Urinary bladder (tissue), 4 donors: Measurements from ENCODE around the gene FAN1. TPM values are rescaled to one million over a fixed set of nuclear protein-coding genes. Genes with fewer than 3 reads are reported as not detected.

Experiments
- DNase-seq: peaks from one replicate; pipeline ENCODE4 v3.0.0-alpha.2; 2015; ENCODE audit errors: extremely low spot score
- H3K27ac ChIP-seq: one replicate; pipeline ENCODE4 v1.5.1; 2013; ENCODE audit warnings: low read depth, mild to moderate bottlenecking, moderate library complexity
- H3K36me3 ChIP-seq: one replicate; pipeline ENCODE4 v1.6.1; 2013; ENCODE audit warnings: mild to moderate bottlenecking, moderate library complexity; ENCODE audit not compliant: insufficient read depth
- H3K4me1 ChIP-seq: one replicate; pipeline ENCODE4 v1.6.1; 2013; ENCODE audit warnings: mild to moderate bottlenecking, moderate library complexity; ENCODE audit not compliant: insufficient read depth
- H3K4me3 ChIP-seq: one replicate; pipeline ENCODE4 v1.5.1; 2013; ENCODE audit warnings: low read depth, low read length
- WGBS: extraction: QIAGEN DNeasy Blood & Tissue Kit; methylation state at CpG from one replicate; pipeline ENCODE4 v1.1.7; 2013; 5-methylcytosine and 5-hydroxymethylcytosine counted together
- polyA plus RNA-seq: library from polyadenylated mRNA; stranded (reverse); fragments of 200-250 nt; gene quantifications from one replicate; pipeline ENCODE4 v1.2.3, GENCODE V29; 2013
- total RNA-seq: library from RNA; depleted of rRNA; stranded (reverse); fragments of >200 nt; gene quantifications from one replicate; pipeline ENCODE4 v1.2.3, GENCODE V29; 2014
- donor health status: healthy with polysubstance abuse.
- donor health status: healthy.

Gene FAN1
- total and polyA plus RNA-seq, 2 donors = 14.9 to 34.3 TPM

DNA sequence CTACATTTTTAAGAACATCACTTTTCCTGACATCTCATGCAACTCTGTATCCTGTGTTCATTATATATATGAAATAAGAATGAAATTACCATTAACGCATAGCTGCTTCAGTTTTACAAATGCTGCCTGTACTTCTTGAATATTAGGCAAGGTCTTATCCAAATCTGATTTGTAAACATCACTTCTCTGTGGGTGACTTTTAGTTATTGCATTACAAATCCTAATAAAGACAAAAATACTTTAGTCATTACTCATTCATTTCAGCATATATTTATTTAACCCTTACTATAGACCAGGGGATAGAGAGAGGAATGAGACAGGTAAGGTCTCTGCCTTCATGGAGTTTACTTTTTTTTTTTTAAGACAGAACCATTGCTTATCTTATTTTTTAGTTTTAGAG, 51.0 kb downstream of the FAN1 start:
- no peak for DNase-seq
- no peaks in the 10 kb centered on the region for H3K4me1 ChIP-seq
- 81% methylated on average over 1 of the region's 1 CpG for WGBS
- no peak overlapping the region for H3K27ac ChIP-seq
- peaks cover 13% of the 10 kb centered on the region for H3K36me3 ChIP-seq
- H3K4me3 ChIP-seq = no peak overlapping the region

DNA sequence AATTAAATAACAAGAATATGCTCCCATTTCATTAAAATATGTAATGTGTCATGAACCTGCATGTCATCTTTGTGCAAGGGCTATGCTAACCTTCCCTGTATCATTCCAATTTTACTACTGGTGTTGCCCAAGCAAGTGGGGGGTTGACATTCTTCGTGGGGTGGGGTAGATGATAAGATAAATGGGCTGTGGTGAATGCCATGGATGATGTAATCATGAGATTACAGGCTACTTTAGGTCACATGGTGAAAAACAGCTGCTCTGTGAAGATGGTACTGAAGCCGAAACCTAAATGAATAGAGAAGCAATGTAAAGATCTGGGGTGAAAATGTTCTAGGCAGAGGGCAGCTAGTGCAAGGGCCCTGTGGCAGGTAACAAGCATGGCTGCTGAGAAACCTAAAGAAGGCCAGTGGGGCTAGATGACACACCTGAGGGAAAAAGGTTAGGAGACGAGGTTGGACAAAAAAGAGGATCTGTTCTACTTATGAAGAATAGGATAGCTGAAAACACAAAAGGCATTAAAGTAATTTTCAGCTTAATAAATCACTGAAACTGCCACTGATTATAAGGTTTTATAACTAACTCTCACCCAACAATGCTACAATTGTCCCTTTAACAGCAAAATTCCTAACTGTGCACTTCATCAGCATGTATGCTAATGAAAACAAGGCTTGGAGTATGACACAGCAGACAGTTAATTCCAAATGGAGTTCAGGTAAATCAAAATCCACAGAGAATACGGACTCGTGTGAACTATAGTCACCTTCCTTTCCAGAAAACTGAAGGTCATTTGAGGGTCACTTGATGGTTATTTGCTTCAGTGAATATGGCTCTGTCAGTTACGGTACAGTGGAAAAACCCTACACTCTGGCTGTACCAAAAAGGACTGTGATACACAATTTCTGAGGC, 52.8 kb downstream of the FAN1 start:
- H3K36me3 ChIP-seq = peaks cover 7% of the 10 kb centered on the region
- 86% methylated on average over 6 of the region's 6 CpGs for WGBS
- H3K4me3 ChIP-seq = no peak overlapping the region
- H3K27ac ChIP-seq = no peak overlapping the region
- no peak for DNase-seq
- no peaks in the 10 kb centered on the region for H3K4me1 ChIP-seq

DNA sequence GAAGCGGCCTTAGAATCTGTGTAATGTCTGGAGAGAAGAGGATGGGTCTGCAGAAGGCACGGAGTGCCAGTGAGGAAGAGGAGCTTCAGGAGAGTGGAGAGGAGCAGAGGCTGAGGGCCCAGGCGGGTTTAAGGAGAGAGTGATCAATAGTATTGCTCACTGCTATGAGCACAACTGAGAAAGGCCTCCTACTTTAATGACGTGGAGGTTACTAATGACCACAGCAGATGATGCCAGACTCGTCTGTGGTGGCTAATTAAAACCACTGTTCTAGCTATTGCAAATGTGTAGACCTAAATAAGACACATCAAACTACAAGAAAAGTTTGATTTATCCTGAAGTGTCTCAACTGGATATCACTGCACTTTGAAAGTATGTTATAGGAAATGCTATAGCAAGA, 54.5 kb downstream of the FAN1 start:
- no peak for DNase-seq
- H3K4me3 ChIP-seq = no peak overlapping the region
- H3K4me1 ChIP-seq = no peaks in the 10 kb centered on the region
- no peak overlapping the region for H3K27ac ChIP-seq
- WGBS = 92% methylated on average over 5 of the region's 5 CpGs
- peaks cover 2% of the 10 kb centered on the region for H3K36me3 ChIP-seq

DNA sequence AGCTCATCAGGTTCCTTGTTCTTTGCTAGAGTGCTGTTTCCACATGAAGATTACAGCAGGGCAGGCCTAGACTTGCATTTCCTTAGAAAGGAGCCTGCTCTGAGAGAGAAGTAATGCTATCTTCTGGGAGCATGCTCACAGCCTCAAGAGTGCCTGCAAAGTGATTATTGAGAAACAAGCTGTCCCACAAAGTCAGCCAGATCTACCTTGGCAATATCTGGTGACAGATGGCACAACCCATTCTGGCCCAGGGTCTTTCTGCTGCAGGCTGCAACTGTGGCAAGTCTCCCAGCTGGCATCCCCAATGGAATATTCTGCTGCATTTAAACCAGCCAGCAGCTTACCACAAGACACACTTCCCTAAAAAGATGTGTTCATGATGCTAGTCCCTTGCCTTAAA, 58.4 kb downstream of the FAN1 start:
- no peak for DNase-seq
- H3K4me1 ChIP-seq = no peaks in the 10 kb centered on the region
- peaks cover 4% of the 10 kb centered on the region for H3K36me3 ChIP-seq
- H3K4me3 ChIP-seq = no peak overlapping the region
- no peak overlapping the region for H3K27ac ChIP-seq

GRCh38 chr15:30962659-30963058, 58.9 kb downstream of the FAN1 start:
- no peak for DNase-seq
- H3K27ac ChIP-seq = no peak overlapping the region
- H3K4me1 ChIP-seq = no peaks in the 10 kb centered on the region
- H3K36me3 ChIP-seq = peaks cover 4% of the 10 kb centered on the region
- WGBS = 94% methylated on average over 3 of the region's 3 CpGs
- no peak overlapping the region for H3K4me3 ChIP-seq

DNA sequence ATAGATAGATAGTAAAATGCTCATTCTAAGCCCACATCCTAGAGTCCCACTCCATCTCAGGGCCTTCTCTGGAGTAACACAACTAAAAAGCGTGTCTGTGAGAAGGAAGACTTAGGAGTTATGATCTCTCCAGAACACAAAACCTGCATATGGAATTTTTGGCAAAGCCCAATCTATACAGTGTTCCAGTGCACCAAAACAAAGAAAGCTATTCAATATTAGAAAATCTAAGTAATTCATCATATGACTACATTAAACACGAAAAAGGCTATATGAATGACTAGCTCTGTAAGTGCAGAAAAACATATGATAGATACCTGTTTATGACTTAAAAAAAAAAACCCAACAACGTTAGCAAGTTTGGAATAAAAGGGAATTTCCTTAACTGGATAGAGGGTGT, 60.0 kb downstream of the FAN1 start:
- H3K27ac ChIP-seq = no peak overlapping the region
- no peak overlapping the region for H3K4me3 ChIP-seq
- WGBS = 84% methylated on average over 3 of the region's 3 CpGs
- H3K36me3 ChIP-seq = peaks cover 3% of the 10 kb centered on the region
- no peaks in the 10 kb centered on the region for H3K4me1 ChIP-seq
- no peak for DNase-seq

DNA sequence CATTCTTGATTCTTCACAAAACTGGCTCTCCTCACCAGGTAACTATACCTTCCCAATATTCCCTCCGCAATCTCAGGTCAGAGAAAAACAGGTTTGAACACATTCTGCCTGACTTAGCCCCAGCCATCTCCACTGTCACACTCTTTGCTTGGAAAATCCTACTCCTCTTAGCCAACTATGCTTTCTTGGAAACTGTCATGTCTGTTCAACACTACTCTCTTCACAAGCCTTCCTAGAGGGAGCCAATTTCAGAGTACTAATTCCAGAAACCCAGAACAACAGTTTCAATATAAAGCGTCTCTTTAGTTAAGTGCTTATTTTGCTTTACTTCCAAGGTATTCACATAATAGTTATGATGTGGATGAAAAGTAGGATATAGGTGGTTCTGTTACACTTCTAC, 66.0 kb downstream of the FAN1 start:
- over 99% methylated on average over 2 of the region's 2 CpGs for WGBS
- Histone ChIP-seq H3K36me3 (peaks cover 2% of the 10 kb centered on the region), H3K27ac (no peak overlapping the region), H3K4me3 (no peak overlapping the region), H3K4me1 (no peaks in the 10 kb centered on the region)
- no peak for DNase-seq

- H3K27ac ChIP-seq = no peak overlapping the region
- no peak overlapping the region for H3K4me3 ChIP-seq
- WGBS = 92% methylated on average over 4 of the region's 4 CpGs
- H3K36me3 ChIP-seq = no peaks in the 10 kb centered on the region
- DNase-seq = no peak
- no peaks in the 10 kb centered on the region for H3K4me1 ChIP-seq
These were observed 69.7 kb downstream of the FAN1 start for GRCh38 chr15:30973379-30973778.

DNA sequence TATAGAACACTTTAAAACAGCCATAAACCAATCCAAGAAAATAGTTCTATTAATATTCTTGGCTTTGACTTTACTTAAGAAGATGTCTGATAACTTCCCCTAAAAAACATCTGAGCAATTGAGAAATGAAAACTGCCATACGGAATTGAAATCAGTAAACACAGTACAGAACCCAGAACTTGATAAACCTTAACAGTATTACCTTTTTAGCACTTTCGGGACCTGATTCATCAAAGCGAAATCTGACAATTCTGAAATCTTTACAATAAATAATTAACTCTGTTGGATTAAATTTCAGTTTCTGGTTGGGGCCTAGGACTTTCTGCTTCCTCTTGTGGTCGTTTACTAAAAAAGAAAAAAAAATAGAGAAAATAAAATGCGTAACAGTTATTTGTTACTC, 70.4 kb downstream of the FAN1 start:
- no peak overlapping the region for H3K27ac ChIP-seq
- no peak for DNase-seq
- H3K36me3 ChIP-seq = no peaks in the 10 kb centered on the region
- H3K4me3 ChIP-seq = no peak overlapping the region
- H3K4me1 ChIP-seq = no peaks in the 10 kb centered on the region
- 86% methylated on average over 5 of the region's 5 CpGs for WGBS

DNA sequence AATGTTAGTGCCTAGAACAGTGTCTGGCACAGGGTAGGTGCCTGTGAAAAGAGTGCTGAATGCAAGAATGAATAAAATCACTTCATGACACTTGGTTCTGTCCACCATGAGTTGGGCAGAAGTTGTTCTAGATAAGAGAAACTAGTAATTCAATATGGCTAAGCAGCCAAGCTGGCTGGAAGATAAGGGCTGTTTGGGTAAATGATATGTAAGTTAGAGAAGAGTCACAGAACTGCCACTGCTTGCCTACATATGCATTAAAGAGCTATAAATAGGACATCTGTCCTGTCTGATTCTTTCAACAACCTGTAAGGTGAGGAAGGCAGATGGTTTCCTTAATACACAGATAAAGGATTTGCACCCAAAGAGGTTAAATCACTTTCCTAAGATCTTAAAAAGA, 74.6 kb downstream of the FAN1 start:
- Histone ChIP-seq H3K4me1 (no peaks in the 10 kb centered on the region), H3K4me3 (no peak overlapping the region), H3K36me3 (no peaks in the 10 kb centered on the region), H3K27ac (no peak overlapping the region)
- DNase-seq = no peak

GRCh38 chr15:30979457-30979856, 75.7 kb downstream of the FAN1 start:
- Histone ChIP-seq H3K27ac (no peak overlapping the region), H3K4me3 (no peak overlapping the region), H3K4me1 (peaks cover 3% of the 10 kb centered on the region), H3K36me3 (no peaks in the 10 kb centered on the region)
- no peak for DNase-seq
- 96% methylated on average over 5 of the region's 5 CpGs for WGBS

GRCh38 chr15:30984118-30984517, 80.4 kb downstream of the FAN1 start:
- no peaks in the 10 kb centered on the region for H3K36me3 ChIP-seq
- H3K27ac ChIP-seq = no peak overlapping the region
- H3K4me3 ChIP-seq = no peak overlapping the region
- H3K4me1 ChIP-seq = peaks cover 3% of the 10 kb centered on the region
- no peak for DNase-seq
- 57% methylated on average over 3 of the region's 3 CpGs for WGBS

- no peaks in the 10 kb centered on the region for H3K36me3 ChIP-seq
- H3K4me3 ChIP-seq = no peak overlapping the region
- 57% methylated on average over 6 of the region's 6 CpGs for WGBS
- no peak overlapping the region for H3K27ac ChIP-seq
- DNase-seq = no peak
- H3K4me1 ChIP-seq = peaks cover 3% of the 10 kb centered on the region
These were observed 80.8 kb downstream of the FAN1 start for GRCh38 chr15:30984542-30984941.

GRCh38 chr15:30985081-30985531, 81.4 kb downstream of the FAN1 start:
- H3K36me3 ChIP-seq = no peaks in the 10 kb centered on the region
- H3K4me1 ChIP-seq = peaks cover 3% of the 10 kb centered on the region
- 33% methylated on average over 3 of the region's 3 CpGs for WGBS
- no peak for DNase-seq
- no peak overlapping the region for H3K27ac ChIP-seq
- H3K4me3 ChIP-seq = no peak overlapping the region
